EL (cell line): ENCODE data around the gene PDHX.
A peak's percentile ranks its signal among the peaks of the same experiment; 100 is the strongest.
"Not testable (repeated sequence)": the region's sequence is repeated elsewhere in the genome, so short reads cannot be mapped to it uniquely, and the experiment has no call there.

Experiments
- DNase-seq: peaks from one replicate; pipeline ENCODE4 v3.0.0-alpha.2; 2016

PDHX gene

GRCh38 chr11:34916015-34916842 is at the start of gene PDHX, which contains the start of gene APIP:
PDHX (plus strand) TSS chr11:34916618; CDS start chr11:34916656, 38 bp downstream.
APIP (minus strand) TSS chr11:34916379; CDS start chr11:34916284, 95 bp downstream.
- DNase-seq = peak; percentile 99

DNA sequence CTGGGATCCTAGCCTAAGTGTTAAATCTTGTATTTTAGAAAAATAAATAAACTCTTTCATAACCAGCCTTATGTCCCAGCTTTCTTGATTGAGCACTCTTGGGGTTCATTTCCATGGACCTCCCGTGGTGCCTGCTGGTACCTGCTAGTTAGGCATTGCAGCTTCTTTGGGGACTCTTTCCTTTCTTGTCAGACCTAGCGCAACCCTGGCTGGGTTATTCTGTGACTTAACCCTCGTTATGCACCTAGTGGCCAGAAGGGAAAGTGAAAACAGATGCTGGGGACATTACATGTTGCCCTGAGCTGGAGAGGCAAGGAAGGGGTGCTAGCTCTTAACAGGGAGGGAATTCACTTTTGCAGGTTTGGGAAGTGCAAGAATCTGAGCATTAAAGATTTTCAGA is 47.0 kb upstream of the PDHX start:
- DNase-seq = no peak

GRCh38 chr11:34870548-34871196 is 45.7 kb upstream of the PDHX start:
- DNase-seq = no peak

GRCh38 chr11:34874202-34874601 is 42.2 kb upstream of the PDHX start:
- no peak for DNase-seq

DNA sequence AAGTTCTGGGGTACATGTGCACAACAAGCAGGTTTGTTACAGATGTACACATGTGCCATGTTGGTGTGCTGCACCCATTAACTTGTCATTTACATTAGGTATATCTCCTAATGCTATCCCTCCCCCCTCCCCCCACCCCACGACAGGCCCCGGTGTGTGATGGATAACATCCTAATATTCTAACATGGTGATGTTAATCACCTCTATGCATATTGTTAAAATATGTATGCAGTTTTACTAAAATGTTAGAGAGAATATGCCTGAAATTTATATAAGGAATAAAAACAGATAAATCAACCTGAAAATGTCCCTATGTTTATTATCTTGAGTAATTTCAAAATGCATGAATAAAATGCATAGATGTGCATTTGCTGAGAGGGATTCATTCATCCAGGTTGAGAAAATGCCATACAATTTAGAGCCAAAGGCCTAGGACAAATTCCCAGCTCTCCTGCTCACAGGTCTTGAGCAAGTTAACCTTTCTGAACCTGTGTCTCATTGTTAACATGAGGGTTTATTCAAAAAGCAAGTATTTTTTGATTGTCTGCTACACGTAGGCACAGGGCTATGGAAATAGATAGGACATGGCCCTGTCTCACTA is 38.9 kb upstream of the PDHX start:
- DNase-seq = no peak

DNA sequence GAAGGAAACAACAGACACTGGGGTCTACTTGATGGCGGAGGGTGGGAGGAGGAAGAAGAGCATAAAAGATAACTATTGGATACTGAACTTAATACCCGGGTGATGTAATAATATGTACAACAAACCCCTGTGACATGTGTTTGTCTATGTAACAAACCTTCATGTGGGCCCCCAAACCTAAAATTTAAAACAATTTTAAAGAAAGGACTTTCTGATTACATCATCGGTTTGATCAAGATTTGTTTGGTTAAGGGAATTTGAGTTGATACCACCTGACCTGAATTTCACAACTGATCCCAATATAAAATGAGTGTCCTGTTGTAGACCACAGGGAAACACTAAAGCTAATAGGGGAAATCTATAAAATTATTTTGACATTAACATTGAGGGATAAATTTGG is 34.5 kb upstream of the PDHX start:
- no peak for DNase-seq

- no peak for DNase-seq
These were observed 29.8 kb upstream of the PDHX start for GRCh38 chr11:34886609-34887008.

DNA sequence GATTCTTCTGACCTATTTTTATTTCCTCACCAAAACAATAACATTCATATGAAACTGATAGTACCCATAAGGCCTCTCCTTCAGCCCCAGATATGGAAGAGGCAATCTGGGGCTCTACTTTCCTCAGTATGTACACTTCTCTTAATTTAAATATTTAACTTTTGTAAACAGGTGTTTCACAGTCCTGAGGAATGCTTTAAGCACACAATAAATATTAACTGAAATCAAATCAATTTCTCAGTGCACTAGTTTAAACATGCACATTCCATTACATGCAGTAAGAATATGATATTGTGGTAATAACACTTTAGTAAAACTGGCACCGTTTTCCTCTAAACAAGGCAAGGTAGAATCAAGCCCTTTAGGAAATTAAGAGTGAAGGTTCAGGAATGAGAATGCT is 29.2 kb upstream of the PDHX start:
- DNase-seq = no peak

- DNase-seq = no peak
These were observed 26.3 kb upstream of the PDHX start for GRCh38 chr11:34890089-34890488.

DNA sequence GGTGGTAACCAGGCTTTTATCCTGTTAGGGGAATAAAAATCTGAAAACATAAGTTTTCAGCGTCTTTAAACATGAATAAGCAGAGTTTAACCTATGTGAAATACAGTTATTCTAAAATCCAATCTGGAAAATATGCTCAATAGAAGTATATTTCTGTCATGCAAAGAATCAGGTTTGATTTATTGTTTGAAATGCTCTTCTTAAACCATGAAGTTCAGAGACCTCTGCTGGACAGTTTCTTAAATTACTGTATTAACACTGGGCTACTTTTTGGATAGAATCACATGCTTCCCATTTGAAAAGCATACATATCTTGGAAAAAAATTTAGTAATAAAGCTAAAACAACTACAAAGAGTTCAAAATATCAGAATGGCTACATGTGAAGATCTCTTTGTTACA is 25.6 kb upstream of the PDHX start:
- peak; percentile 31 for DNase-seq

GRCh38 chr11:34891611-34892010 is 24.8 kb upstream of the PDHX start:
- no peak for DNase-seq

DNA sequence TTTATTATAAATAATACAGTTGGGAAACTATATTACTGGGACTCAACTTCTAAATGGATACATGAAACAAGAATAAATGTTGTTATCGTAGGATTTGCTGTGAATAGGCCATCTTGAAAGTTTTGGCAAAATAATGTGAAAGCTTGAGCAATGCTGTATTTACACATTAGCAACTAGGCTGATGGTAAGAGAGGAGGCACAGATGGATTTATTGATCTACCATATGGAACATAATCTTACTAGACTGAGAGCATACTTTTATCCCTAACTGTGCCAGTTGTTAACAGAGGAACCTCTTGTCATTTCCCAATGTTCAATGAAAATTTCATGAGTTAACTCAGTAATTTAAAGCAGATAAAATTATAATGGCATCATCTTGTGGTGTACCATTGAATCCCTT is 23.0 kb upstream of the PDHX start:
- no peak for DNase-seq

- DNase-seq = not testable (repeated sequence)
These were observed 20.2 kb upstream of the PDHX start for GRCh38 chr11:34896191-34896590.

DNA sequence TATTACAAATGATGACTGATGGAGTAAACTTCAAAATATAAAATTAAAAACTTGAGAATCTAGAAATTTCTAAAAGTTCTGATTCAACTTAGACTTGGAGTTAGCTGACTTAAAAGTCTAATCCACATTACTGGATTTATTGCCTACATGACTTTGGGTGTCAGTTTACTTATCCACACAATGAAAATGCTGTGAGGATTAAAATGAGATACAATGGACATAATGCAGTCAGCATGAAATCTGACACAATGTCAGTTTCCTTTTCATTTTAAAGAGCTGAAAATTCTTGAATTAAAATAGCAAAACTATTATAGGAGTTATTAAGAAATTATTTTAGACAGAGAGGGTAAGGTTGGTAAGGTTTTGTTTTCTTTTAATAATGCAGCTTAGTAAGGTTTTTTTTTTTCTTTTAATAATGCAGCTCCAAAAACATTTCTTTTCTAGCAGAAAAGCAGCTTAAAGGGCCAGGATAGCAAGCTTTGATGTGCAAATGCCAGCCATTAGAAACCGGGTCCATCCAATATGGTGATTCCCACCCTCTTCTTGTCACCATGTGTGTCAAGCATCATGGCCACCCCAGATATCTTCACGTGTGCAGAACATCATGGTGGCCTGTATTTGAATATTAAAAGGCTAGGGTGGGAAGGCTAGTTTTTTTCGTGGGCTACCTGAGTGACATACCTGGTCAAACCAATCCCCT is 19.1 kb upstream of the PDHX start:
- no peak for DNase-seq

GRCh38 chr11:34898474-34898873 is 17.9 kb upstream of the PDHX start:
- DNase-seq = no peak

GRCh38 chr11:34899633-34900016 is 16.8 kb upstream of the PDHX start:
- no peak for DNase-seq

DNA sequence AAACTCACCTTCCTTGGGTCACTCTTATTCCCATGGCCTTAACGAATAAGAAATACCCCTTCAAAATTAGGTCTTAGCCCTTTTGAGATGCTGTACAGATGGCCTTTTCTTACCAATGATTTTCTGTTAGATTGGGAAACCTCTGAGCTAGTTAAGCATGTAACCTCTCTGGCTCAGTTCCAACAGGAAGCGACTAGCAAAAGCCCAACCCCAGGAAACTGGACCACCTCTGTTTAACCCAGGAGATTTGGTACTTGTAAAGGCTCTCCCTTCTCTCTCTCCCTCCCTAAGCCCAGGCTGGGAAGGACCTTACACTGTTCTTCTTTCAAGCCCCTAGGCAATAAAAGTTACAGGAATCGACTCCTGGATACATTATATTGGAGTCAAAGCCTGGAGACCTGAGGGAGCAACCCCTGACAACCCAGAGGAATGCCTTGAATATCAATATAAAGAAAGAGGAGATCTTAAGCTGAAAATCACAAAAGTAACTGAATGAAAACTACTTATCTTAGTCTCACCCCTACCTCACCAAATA is 11.9 kb upstream of the PDHX start:
- DNase-seq = no peak

- DNase-seq = no peak
These were observed 10.8 kb upstream of the PDHX start for GRCh38 chr11:34905666-34906065.

DNA sequence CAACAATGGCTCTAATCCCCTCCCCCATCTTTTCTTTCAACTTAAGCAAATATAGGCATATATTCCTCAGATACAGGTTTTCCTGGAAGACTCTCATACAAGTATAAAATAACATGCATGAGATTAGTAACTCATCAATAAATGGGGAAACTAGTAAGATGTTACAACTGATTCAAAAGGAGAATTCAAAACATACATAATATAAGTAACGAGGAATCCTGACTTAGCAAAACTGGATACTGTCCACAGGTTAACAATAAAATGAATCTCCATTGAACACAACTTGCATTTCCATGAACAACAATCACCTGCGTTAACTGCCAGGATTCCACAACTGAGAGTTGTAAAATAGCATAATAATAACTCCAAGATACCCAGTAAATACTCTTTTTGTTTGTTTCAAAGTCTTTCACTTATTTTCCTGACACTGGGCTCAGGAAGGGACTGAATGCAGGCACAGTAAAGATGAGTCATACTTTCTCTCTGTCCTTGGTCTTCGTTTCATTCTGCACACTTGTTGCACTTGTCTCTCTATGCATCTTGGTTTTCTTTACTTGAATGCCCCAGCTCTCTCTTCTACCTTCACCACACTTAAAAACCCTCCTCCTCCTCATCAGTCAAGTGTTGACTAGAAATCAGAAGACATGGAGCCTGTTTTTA is 8.4 kb upstream of the PDHX start:
- DNase-seq = no peak

GRCh38 chr11:34909415-34909814 is 7.0 kb upstream of the PDHX start:
- DNase-seq = no peak

DNA sequence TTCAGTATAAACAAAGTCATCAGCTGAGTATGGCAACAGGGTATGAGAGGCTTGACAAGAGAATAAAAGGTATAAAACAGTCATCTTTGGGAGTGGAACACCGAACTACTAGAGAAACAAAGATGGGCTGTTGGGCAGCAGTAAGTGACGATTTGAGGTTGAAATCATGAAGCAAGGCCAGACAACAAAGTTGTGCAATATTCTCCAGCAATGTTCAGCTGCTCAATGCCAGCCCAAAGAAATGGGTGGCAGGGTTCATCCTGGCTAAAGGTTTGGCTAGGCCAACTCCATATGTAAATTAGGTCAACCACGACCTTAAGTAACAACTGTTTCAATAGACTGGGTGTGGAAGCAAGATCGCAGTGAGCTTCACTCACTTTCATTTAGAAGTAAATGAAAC is 6.5 kb upstream of the PDHX start:
- no peak for DNase-seq

- DNase-seq = no peak
These were observed 5.6 kb upstream of the PDHX start for GRCh38 chr11:34910817-34911216.

- no peak for DNase-seq
These were observed 4.7 kb upstream of the PDHX start for GRCh38 chr11:34911676-34912075.
